HTERT RPE-1 (cell line): ENCODE measurements around the gene METRNL.

Experiments used
- in situ Hi-C: fragments of 300-500 bp; cut with MboI; formaldehyde crosslinking; loops from 4 replicates; pipeline ENCODE4 v1.14.3; 2020; ENCODE audit warnings: low sequenced_read_pairs

METRNL gene

DNA sequence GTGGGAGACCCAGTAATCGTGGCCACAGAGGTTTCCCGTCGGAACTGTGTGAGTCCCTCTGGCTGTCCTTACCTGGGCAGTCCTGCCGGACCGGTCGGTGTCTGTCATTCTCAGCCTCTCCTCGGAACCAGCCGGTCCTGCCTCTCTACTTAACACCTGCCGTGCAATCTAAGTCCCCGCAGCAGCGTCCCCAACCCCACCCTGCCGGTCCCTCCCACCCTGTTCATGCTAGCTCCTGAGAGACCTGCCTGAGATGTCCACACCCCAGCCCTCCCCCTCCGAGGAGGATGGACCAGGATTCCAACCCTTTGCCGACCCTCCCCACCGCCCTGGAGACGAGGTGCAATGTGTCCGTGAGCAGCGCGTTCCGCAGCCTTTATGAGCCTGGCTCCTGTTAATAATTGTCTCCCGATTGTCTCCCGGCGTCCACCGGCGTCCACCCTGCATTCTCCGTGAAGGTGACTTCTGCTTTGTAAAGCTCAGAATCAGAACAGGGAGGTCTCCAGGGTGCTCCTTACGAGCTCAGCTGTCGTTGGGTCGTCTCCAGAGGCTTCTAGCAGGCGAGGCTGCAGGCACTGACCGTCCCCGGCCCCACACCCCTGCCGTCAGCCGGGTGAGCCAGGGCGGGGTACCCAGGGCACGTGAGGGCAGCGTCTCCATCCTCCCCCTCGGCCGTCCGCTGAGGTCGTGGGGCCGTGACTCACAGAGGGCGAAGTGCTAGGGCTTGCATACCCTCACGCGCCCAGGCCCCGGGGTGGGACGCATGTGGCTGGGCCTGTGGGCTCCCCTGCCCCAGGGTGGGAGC, 10.1 kb downstream of the METRNL start:
- in situ Hi-C loops = no loop called here

DNA sequence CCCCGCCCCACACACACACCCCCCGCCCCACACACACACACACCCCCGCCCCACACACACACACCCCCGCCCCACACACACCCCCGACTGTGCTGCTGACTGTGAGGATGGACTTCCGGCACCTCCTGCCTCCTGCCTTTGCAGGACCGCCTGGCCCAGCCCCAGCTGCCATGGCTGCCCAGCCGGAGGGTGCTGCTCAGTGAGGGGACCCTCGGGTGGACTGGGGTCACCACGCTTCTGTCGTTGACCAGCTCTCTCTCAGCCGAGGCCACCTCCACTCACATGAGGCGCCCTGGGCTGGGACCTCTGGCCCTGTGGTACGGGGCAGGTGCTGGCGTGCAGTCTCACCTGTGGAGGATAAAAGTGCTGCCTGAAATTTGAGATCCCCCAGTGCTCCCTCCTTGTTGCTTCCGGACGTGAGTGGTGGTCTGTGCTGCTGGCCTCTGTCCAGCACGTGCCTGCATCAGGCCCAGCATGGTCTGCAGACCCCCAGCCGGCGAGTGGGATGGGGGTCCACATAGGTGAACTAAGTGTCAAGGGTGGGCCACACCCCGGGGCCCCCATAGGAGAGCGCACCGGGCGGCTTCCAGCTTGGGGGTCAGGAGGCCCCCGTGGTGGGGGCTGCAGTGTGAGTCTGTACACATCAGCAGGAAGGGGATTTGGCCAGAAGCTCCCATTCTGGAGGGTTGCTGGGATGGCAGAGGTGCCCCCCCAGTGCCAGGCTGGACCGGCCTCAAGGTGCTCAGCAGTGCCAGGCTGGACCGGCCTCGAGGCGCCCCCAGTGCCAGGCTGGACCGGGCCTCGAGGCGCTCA, 11.2 kb downstream of the METRNL start:
- in situ Hi-C loops = no loop called here

- in situ Hi-C loops = no loop called here
These were observed 12.1 kb downstream of the METRNL start for GRCh38 chr17:83091257-83092141.

DNA sequence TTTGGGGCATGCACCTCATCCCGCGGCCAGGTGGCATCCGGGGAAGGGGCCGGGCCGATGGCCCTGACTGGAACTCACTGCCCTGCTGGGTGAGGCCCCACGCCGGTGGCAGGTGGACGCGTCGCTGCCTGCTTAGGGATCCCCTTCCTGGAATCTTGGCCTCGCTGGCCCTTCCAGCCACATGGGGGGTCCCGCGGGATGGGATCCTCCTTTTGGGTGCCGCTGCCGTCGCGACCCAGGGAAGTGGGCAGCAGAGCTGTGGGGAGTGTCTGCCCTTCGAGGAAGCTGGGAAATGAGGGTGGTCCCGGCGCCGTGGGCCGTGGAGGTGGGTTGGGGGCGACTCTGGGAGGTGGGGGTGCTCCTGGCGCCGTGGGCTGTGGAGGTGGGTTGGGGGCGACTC, 12.8 kb downstream of the METRNL start:
- in situ Hi-C loops = no loop called here

DNA sequence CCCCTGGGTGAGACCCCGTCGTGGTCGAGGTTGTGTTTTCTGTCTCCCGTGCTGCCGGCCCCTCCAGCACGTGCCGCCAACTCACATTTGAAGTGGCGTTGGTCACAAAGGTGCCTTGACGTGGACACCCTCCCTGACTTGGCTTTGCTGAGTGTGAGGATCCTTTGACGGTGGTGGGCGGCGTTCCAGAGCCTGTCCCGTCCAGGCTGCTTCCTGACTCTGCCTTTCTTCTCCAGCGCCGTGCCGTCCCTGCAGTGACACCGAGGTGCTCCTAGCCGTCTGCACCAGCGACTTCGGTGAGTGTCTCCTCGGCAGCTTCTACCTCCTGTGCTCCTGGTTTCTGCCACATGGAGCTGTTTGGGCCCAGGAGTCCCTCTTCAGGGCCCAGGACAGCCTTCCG, 13.5 kb downstream of the METRNL start:
- in situ Hi-C loops = no loop called here

- in situ Hi-C loops = no loop called here
These were observed 14.1 kb downstream of the METRNL start for GRCh38 chr17:83093506-83093905.

GRCh38 chr17:83094291-83094690, 14.9 kb downstream of the METRNL start:
- in situ Hi-C loops = no loop called here

- in situ Hi-C loops = no loop called here
These were observed 15.6 kb downstream of the METRNL start for GRCh38 chr17:83095016-83095415.

DNA sequence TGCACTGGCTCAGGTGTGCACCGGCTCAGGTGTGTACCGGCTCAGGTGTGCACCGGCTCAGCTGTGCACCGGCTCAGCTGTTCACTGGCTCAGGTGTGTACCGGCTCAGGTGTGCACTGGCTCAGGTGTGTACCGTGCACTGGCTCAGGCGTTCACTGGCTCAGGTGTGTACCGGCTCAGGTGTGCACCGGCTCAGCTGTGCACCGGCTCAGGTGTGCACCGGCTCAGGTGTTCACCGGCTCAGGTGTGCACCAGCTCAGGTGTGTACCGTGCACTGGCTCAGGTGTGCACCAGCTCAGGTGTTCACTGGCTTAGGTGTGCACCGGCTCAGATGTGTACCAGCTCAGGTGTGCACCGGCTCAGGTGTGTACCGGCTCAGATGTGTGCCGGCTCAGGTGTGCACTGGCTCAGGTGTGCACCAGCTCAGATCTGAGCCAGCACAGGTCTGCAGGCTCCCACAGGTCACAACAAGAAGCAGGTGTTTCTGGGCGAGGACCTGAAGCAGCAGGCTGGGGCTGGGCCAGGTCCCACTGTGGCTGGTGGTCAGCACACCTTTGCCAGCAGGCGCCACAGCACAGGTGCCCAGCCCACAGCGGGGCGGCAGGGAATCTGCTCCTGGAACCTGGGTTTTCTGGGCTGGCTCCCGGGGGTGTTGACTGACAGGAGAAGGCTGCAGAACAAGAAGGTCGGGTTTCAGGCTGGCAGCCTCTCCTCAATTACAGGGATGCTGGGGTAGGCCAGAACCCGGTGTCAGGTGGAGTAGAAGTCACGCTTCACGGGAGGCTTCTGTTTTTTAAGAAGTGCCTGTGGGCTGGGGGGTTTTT, 17.2 kb downstream of the METRNL start:
- in situ Hi-C loops = no loop called here

GRCh38 chr17:83097831-83098230, 18.4 kb downstream of the METRNL start:
- in situ Hi-C loops = no loop called here

DNA sequence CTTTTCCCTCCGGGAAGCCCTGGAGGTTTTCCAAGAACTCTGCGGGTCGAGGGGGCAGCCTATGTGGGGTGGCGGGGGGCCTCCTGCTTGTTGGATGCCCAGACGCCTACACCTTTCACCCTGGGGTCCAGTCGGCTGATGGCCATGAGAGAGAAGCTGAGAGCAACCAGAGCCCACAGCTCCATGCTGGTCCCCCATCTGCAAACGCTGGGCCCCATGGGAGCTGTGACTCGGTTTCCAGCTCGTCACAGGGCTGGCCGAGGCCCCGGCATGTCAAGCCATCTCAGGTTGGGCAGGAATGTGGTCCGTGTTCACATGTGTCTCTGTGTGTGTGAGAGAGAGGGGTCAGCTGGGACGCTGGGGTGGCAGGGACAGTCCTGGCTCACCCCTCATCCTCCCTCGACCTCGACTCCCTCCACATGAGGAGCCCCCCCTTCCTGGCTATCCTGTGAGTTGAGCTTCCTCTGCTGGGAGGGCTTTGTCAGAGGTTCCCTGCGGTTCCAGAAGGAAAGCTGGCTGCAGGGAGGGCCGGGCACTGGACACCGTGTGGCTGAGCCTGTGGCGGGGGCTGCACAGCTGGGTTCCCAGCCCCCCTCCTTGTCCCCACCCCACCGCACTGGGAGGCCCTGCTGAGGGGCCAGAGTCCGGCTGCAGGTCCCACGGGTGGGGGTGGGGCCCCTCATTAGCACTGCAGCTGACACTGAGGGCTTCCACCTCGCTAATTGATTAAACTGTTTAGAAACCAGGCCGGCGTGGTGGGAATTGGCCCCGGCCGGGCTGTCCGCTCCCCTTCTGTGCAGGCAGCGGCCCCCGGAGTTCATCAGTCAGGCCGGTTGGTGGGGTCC, 19.1 kb downstream of the METRNL start:
- in situ Hi-C loops = no loop called here

DNA sequence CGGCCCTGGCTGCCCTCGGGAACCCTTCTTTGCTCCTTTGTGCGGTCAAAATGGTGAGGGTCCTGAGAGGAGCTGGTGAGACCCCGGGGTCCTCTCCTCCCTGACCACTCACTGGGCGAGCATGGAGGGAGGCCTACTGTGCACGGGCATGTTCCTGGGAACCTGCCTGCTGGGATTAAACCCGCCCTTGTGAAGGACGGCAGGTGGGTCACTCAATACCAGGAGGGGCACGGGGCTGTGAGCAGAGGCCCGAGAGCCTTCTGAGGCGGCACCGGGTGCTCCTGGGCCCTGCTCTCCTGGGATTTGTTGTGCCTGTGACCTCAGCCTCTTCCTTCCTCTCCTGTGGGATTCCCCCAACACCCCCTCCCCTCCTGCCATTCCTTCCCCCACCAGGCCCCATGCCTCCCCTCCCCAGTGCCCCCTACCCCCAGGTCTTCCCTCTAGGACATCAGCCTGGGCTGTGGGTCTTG, 19.7 kb downstream of the METRNL start:
- in situ Hi-C loops = no loop called here

- in situ Hi-C loops = no loop called here
These were observed 20.3 kb downstream of the METRNL start for GRCh38 chr17:83099570-83100181.

- in situ Hi-C loops = no loop called here
These were observed 20.9 kb downstream of the METRNL start for GRCh38 chr17:83100220-83100852.

- in situ Hi-C loops = no loop called here
These were observed 21.5 kb downstream of the METRNL start for GRCh38 chr17:83100853-83101391.

DNA sequence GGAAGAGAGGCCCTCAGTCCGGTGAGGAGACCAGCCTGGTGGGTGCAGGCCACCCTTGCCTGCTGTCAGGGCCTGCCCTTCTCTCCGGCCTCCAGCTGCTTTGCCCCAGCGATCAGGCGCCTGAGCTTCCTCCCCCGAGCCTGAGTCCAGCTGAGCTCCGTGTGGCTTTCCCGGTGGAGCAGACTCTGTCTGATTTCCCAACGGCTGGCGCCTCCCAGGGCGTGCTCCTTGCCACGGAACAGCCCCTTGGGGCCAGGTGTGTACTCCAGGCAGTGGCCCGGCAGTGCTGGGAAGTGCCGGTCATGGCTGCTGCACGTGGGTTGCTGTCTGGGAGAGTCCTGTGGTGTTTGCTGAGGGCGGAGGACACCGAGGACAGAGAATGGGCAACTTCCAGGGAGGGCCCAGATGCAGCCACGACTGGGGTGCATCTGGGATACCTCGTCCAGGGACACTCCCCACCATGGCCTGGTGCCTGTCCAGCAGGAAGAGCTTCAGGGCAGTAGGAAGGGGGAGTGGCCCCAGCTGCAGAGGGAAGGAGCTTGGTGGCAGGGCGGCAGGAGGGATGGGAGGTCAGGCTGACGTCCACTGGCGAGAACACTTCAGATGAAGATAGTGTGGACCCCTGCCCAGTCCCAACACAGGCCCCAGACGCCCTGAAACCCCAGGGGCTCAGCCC, 22.5 kb downstream of the METRNL start:
- in situ Hi-C loops = no loop called here

DNA sequence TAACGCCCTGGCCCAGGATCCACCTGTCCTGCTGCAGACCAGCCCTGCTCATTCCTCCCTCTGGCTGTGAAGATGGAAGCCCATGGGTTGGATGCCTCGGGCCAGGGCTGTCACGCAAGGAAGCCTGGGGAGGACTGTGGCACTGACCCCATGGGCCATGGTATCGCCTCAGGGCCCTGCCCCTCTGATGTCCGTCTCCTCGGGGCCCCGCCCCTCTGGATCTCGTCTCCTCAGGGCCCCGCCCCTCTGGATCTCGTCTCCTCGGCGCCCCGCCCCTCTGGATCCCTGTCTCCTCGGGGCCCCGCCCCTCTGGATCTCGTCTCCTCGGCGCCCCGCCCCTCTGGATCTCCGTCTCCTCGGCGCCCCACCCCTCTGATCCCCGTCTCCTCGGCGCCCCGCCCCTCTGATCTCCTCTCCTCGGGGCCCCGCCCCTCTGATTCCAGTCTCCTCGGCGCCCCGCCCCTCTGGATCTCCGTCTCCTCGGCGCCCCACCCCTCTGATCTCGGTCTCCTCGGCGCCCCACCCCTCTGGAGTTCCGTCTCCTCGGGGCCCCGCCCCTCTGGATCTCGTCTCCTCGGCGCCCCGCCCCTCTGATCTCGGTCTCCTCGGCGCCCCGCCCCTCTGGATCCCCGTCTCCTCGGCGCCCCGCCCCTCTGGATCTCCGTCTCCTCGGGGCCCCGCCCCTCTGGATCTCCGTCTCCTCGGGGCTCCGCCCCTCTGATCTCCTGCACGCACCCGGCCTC, 24.0 kb downstream of the METRNL start:
- in situ Hi-C loops = no loop called here
